ENCODE data around the gene GPR55.

The GPR55 gene

DNA sequence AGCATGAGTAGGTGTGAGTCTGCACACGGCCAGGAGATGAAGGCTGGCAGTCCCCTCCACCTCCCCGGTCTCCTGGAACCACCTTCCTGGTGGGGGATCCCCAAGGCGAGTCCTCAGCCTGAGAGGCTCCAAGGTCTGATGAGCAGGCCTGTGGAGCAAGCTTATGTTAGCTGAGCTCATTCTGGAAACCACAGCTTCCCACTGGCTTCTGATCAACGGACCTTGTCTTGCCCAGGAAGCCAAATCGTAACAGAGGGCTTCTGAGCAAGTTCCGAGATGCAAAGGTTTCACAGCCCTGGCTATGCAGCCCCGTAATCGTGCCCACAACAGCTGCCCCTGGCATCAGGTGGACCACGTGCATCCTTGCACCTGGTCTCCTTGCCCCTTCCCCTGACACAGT lies 28.8 kb upstream of the GPR55 start:
- Histone ChIP-seq H3K9ac (ENCODE audit: low read length) (no peak overlapping the region), H4K20me1 (ENCODE audit: insufficient read depth, low read length) (no peaks in the 10 kb centered on the region), H3K36me3 (ENCODE audit: insufficient read depth, low read length) (no peaks in the 10 kb centered on the region), H2AFZ (ENCODE audit: low read length) (no peak overlapping the region), H3K9me2 (ENCODE audit: low read depth, low read length) (no peaks in the 10 kb centered on the region), H3K4me1 (ENCODE audit: insufficient read depth, low read length, severe bottlenecking) (peaks cover 7% of the 10 kb centered on the region), H3K79me2 (ENCODE audit: insufficient read depth, low read length) (no peaks in the 10 kb centered on the region), H3K4me3 (ENCODE audit: low read depth, low read length, poor library complexity, severe bottlenecking) (no peak overlapping the region), H3K27me3 (ENCODE audit: insufficient read depth, low read length) (peaks cover 3% of the 10 kb centered on the region; the same call in 1 of the 2 replicates), H3K27ac (ENCODE audit: low read depth, low read length, poor library complexity, severe bottlenecking) (no peak overlapping the region), H3K4me2 (ENCODE audit: low read length) (no peak overlapping the region), H3F3A (ENCODE audit: insufficient read depth, low read length) (no peaks in the 10 kb centered on the region), H3K9me3 (ENCODE audit: low read length) (no peaks in the 10 kb centered on the region)
- TF ChIP-seq, protein P1, sequence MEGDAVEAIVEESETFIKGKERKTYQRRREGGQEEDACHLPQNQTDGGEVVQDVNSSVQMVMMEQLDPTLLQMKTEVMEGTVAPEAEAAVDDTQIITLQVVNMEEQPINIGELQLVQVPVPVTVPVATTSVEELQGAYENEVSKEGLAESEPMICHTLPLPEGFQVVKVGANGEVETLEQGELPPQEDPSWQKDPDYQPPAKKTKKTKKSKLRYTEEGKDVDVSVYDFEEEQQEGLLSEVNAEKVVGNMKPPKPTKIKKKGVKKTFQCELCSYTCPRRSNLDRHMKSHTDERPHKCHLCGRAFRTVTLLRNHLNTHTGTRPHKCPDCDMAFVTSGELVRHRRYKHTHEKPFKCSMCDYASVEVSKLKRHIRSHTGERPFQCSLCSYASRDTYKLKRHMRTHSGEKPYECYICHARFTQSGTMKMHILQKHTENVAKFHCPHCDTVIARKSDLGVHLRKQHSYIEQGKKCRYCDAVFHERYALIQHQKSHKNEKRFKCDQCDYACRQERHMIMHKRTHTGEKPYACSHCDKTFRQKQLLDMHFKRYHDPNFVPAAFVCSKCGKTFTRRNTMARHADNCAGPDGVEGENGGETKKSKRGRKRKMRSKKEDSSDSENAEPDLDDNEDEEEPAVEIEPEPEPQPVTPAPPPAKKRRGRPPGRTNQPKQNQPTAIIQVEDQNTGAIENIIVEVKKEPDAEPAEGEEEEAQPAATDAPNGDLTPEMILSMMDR (IDR thresholded peaks at IDR 0.05; ENCODE audit: low read length) = no peak
- TF ChIP-seq EZH2 (IDR thresholded peaks at IDR 0.05; ENCODE audit: borderline replicate concordance, low read length) = no peak

DNA sequence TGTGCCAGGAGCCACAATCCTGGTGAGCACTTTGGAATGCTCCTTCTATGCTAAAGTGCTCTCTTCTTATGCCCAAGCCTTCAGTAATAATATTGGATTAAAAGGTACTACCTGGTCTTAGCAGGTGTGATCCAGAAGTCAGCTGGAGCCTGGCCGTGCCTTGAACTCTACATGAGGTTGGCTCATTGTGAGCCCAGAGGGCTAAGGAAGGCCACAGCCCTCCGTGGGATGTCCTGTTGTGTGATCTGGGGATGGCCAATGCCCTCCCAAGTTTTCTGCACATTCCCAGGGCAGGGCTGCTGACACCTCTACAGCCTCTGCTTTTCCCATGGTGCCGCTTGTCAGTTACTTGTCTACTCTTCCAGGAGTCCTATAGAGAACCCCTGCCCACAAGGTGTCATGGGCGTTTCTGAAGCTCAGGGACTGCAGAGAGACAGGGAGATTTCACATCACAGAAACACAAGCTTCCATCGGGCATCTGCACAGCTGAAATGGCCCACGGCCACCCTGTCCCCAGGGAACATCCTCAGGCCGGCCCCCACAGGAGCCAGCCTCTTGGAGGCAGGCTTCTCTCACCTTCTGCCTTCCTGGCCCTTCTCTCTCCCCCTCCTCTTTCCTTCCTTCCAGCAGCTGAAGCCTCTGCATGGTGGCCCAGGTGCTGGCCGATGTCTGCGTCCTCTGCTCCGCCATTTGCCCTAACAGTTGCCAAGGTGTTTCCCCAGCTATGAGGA lies 27.3 kb upstream of the GPR55 start:
- Histone ChIP-seq H3K9me2 (ENCODE audit: low read depth, low read length) (no peaks in the 10 kb centered on the region), H3K27ac (ENCODE audit: low read depth, low read length, poor library complexity, severe bottlenecking) (no peak overlapping the region), H3K9me3 (ENCODE audit: low read length) (no peaks in the 10 kb centered on the region), H3K27me3 (ENCODE audit: insufficient read depth, low read length) (peaks cover 7% of the 10 kb centered on the region; the same call in 1 of the 2 replicates), H2AFZ (ENCODE audit: low read length) (no peak overlapping the region), H3K9ac (ENCODE audit: low read length) (no peak overlapping the region), H3K4me2 (ENCODE audit: low read length) (no peak overlapping the region), H3K4me1 (ENCODE audit: insufficient read depth, low read length, severe bottlenecking) (peaks cover 4% of the 10 kb centered on the region), H3K4me3 (ENCODE audit: low read depth, low read length, poor library complexity, severe bottlenecking) (no peak overlapping the region), H3K79me2 (ENCODE audit: insufficient read depth, low read length) (no peaks in the 10 kb centered on the region), H3K36me3 (ENCODE audit: insufficient read depth, low read length) (no peaks in the 10 kb centered on the region), H4K20me1 (ENCODE audit: insufficient read depth, low read length) (no peaks in the 10 kb centered on the region), H3F3A (ENCODE audit: insufficient read depth, low read length) (no peaks in the 10 kb centered on the region)
- TF ChIP-seq, protein P1 (IDR thresholded peaks at IDR 0.05; ENCODE audit: low read length) = no peak
- TF ChIP-seq EZH2 (IDR thresholded peaks at IDR 0.05; ENCODE audit: borderline replicate concordance, low read length) = no peak

DNA sequence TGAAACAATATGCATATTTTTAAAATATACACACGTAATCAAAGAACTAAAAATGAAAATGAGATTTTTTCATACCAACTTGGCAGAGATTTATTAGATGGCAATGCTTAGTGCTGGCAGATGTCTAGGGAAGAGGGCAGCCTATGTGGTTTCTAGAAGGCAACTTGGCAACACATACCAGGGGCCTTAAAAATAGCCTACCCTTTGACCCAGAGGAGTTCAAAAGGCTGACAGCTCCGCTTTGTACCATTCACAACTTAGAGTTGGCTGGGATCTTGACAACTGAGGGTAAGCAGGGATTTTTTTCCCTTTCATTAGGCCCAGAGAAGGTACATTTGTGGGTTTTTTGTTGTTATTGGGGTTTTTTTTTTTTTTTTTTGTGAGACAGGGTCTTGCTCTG lies 26.4 kb upstream of the GPR55 start:
- Histone ChIP-seq H3K4me2 (ENCODE audit: low read length) (no peak overlapping the region), H3F3A (ENCODE audit: insufficient read depth, low read length) (no peaks in the 10 kb centered on the region), H3K79me2 (ENCODE audit: insufficient read depth, low read length) (no peaks in the 10 kb centered on the region), H3K4me3 (ENCODE audit: low read depth, low read length, poor library complexity, severe bottlenecking) (no peak overlapping the region), H3K9me3 (ENCODE audit: low read length) (no peaks in the 10 kb centered on the region), H3K36me3 (ENCODE audit: insufficient read depth, low read length) (no peaks in the 10 kb centered on the region), H2AFZ (ENCODE audit: low read length) (no peak overlapping the region), H3K9ac (ENCODE audit: low read length) (no peak overlapping the region), H3K9me2 (ENCODE audit: low read depth, low read length) (no peaks in the 10 kb centered on the region), H3K4me1 (ENCODE audit: insufficient read depth, low read length, severe bottlenecking) (no peaks in the 10 kb centered on the region), H3K27ac (ENCODE audit: low read depth, low read length, poor library complexity, severe bottlenecking) (no peak overlapping the region), H3K27me3 (ENCODE audit: insufficient read depth, low read length) (peaks cover 7% of the 10 kb centered on the region; the same call in 1 of the 2 replicates), H4K20me1 (ENCODE audit: insufficient read depth, low read length) (no peaks in the 10 kb centered on the region)
- TF ChIP-seq, protein P1 (IDR thresholded peaks at IDR 0.05; ENCODE audit: low read length) = no peak
- TF ChIP-seq EZH2 (IDR thresholded peaks at IDR 0.05; ENCODE audit: borderline replicate concordance, low read length) = no peak
